K562 (cell line): ENCODE data around the gene REEP2. TPM values are rescaled to one million over a fixed set of nuclear protein-coding genes. Genes with fewer than 3 reads are reported as not detected.

Source experiments
- CBFA2T2 ChIP-seq: fragments of 450-650 bp; conservative IDR thresholded peaks from 2 replicates; pipeline ENCODE4 v1.6.1; 2017; ENCODE audit warnings: mild to moderate bottlenecking
- E4F1 ChIP-seq: fragments of 250-450 bp; sonication (Bioruptor Pico); IDR thresholded peaks from 2 replicates; pipeline ENCODE4 v1.5.0; 2021; ENCODE audit warnings: mild to moderate bottlenecking, borderline replicate concordance
- HNRNPL ChIP-seq: fragments of 200-400 bp; formaldehyde crosslinking; IDR thresholded peaks from 2 replicates; pipeline ENCODE4 v1.6.1; 2017; ENCODE audit warnings: low read depth, mild to moderate bottlenecking, low read length
- HNRNPUL1 ChIP-seq: fragments of 200-400 bp; formaldehyde crosslinking; IDR thresholded peaks from 2 replicates; pipeline ENCODE4 v1.6.1; 2017; ENCODE audit warnings: low read length
- JUN ChIP-seq, 2 experiments: sonication (generic) in 1 of 2; formaldehyde crosslinking in 1 of 2; IDR thresholded peaks; 2 replicates each; pipeline versions ENCODE4 v1.6.1 to v1.8.0; 2012 to 2022; ENCODE audit warnings: borderline replicate concordance in 2 of 2, mild to moderate bottlenecking in 2 of 2, improper control_type of control experiment in 1 of 2, low read depth in 1 of 2, low read length in 1 of 2, missing genetic modification reagents in 1 of 2
- JUND ChIP-seq, 2 experiments: IDR thresholded peaks; 2 replicates in 1 of 2; 3 replicates in 1 of 2; pipeline ENCODE4 v1.6.1; 2011; ENCODE audit warnings: borderline replicate concordance in 2 of 2, low read depth in 2 of 2, low read length in 2 of 2, improper control_type of control experiment in 1 of 2, missing biosample characterization in 1 of 2, missing genetic modification characterization in 1 of 2, missing genetic modification reagents in 1 of 2
- KDM4B ChIP-seq, 2 experiments: fragments of 450-650 bp in 1 of 2; sonication (generic) in 1 of 2; IDR thresholded peaks; 2 replicates each; pipeline ENCODE4 v1.6.1; 2016 to 2017; ENCODE audit warnings: borderline replicate concordance in 2 of 2, antibody characterized with exemption in 1 of 2, low read depth in 1 of 2, mild to moderate bottlenecking in 1 of 2
- LEF1 ChIP-seq: fragments of 450-650 bp; IDR thresholded peaks from 2 replicates; pipeline ENCODE4 v1.6.1; 2016; ENCODE audit warnings: mild to moderate bottlenecking
- MYNN ChIP-seq, 2 experiments: sonication (generic); formaldehyde crosslinking in 1 of 2; IDR thresholded peaks; 2 replicates each; pipeline versions ENCODE4 v1.5.0 to v1.6.1; 2016 to 2020; ENCODE audit warnings: antibody characterized with exemption in 1 of 2, missing genetic modification reagents in 1 of 2
- NFIC ChIP-seq: fragments of 450-650 bp; IDR thresholded peaks from 2 replicates; pipeline ENCODE4 v1.6.1; 2017; ENCODE audit warnings: mild to moderate bottlenecking, inconsistent platforms
- RBM25 ChIP-seq: fragments of 200-400 bp; formaldehyde crosslinking; IDR thresholded peaks from 2 replicates; pipeline ENCODE4 v1.6.1; 2018; ENCODE audit warnings: low read length, low read depth, moderate library complexity; ENCODE audit not compliant: severe bottlenecking
- SMARCB1 ChIP-seq: IDR thresholded peaks from 2 replicates; pipeline ENCODE4 v1.6.1; 2011; ENCODE audit warnings: improper control_type of control experiment, low read depth; ENCODE audit not compliant: insufficient read length
- SP1 ChIP-seq: sonication (generic); formaldehyde crosslinking; IDR thresholded peaks from 2 replicates; pipeline ENCODE4 v1.8.1; 2022; ENCODE audit warnings: mild to moderate bottlenecking, missing genetic modification reagents
- TCF3 ChIP-seq: sonication (generic); formaldehyde crosslinking; IDR thresholded peaks from 2 replicates; pipeline ENCODE4 v1.4.0; 2020; ENCODE audit warnings: mild to moderate bottlenecking, missing genetic modification reagents
- TEAD4 ChIP-seq, 2 experiments: sonication (generic) in 1 of 2; formaldehyde crosslinking in 1 of 2; IDR thresholded peaks; 2 replicates each; pipeline versions ENCODE4 v1.6.1 to v1.8.0; 2012 to 2022; ENCODE audit warnings: borderline replicate concordance in 1 of 2, inconsistent platforms in 1 of 2, low read length in 1 of 2, mild to moderate bottlenecking in 1 of 2, missing genetic modification reagents in 1 of 2
- ZNF175 ChIP-seq: fragments of 200-800 bp; sonication (Bioruptor generic); IDR thresholded peaks from 2 replicates; pipeline ENCODE4 v1.6.1; 2016; ENCODE audit warnings: low read depth, mild to moderate bottlenecking, missing genetic modification characterization, missing compliant biosample characterization
- ZNF444 ChIP-seq: fragments of 250-450 bp; sonication (Bioruptor Pico); IDR thresholded peaks from 2 replicates; pipeline ENCODE4 v1.4.0; 2020; ENCODE audit warnings: mild to moderate bottlenecking, moderate library complexity
- polyA plus RNA-seq, 8 experiments: library from polyadenylated mRNA; depleted of rRNA in 4 of 8; stranded (reverse) in 5 of 8; unstranded in 3 of 8; fragments of >200 nt; fragmentation: Nextera tagmentation in 2 of 8; fragmentation: Illumina TruSeq in 1 of 8; extraction: Ambion mirVana in 2 of 8; extraction: Trizol in 1 of 8; gene quantifications; 2 replicates each; pipeline versions ENCODE4 v1.2.1 to v1.2.3, GENCODE V29; 2011 to 2014; ENCODE audit warnings: inconsistent platforms in 1 of 8, missing spikeins in 1 of 8
- total RNA-seq, 7 experiments: library from RNA; depleted of rRNA in 6 of 7; stranded (reverse); fragments of >200 nt in 6 of 7; fragmentation: Illumina TruSeq in 2 of 7; extraction: Trizol in 2 of 7; gene quantifications; 2 replicates each; pipeline versions ENCODE4 v1.2.1 to v1.2.3, GENCODE V29; 2011 to 2021; ENCODE audit warnings: low replicate concordance in 1 of 7
- TF ChIP-seq, protein P1 (sequence below): fragments of 250-450 bp; sonication (Bioruptor Pico); IDR thresholded peaks from 2 replicates; pipeline ENCODE4 v1.4.0; 2020; ENCODE audit warnings: borderline replicate concordance

The REEP2 gene
- total and polyA plus RNA-seq, 9 of the 15 experiments (the other 6 are each of a cell fraction or from before 2014, with no cell fraction given): 0.03 to 1.1 (median 0.12) TPM; not detected in 1

DNA sequence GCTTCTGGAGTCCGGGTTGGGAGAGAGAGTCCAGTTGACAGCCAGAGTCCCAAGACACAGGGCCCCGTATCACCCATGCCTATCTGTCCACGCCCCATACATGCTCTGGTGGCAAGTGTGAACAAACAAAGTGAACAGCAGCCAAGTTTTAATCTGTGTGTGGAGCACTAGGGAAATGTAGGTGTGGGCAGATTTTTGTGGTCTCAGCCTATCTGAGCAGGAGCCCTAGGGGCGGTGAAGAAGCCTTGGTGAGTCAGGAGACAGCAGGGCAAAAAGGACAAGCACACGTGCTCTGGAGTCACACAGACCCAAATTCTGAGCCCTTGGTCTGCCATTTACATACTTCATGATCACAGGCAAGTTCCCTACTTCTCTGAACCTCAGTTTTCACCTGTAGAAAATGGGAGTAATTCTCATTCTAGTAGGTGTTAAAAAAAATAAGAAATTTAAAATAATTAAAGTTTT is 49.7 kb downstream of the REEP2 start (continued):
- TF ChIP-seq CBFA2T2 (peak; percentile 24), HNRNPUL1 (no peak), JUND (IDR thresholded peaks at IDR 0.05; ENCODE audit: borderline replicate concordance, low read depth, low read length) (peak; percentile 74), JUND (tag; IDR thresholded peaks at IDR 0.05; ENCODE audit: borderline replicate concordance, low read depth, low read length) (peak; percentile 68; the same call in 1 of the 3 replicates), ZNF175 (CRISPR knock-in tag) (peak; percentile 73), ZNF444 (no peak), TEAD4 (IDR thresholded peaks at IDR 0.05; ENCODE audit: low read length) (peak; percentile 51; the same call in 1 of the 2 replicates), TEAD4 (CRISPR knock-in tag; IDR thresholded peaks at IDR 0.05; ENCODE audit: borderline replicate concordance) (no peak), E4F1 (CRISPR knock-in tag) (no peak), TCF3 (CRISPR knock-in tag) (peak; percentile 49; the same call in 1 of the 2 replicates), SP1 (CRISPR knock-in tag) (0 out of 2 replicates have a peak, but pooled peaks have one; percentile 22), MYNN (IDR thresholded peaks at IDR 0.05) (peak; percentile 97), MYNN (CRISPR knock-in tag; IDR thresholded peaks at IDR 0.05) (no peak), JUN (IDR thresholded peaks at IDR 0.05; ENCODE audit: borderline replicate concordance, low read depth, low read length) (no peak; the same call in 1 of the 2 replicates), JUN (CRISPR knock-in tag; IDR thresholded peaks at IDR 0.05; ENCODE audit: borderline replicate concordance) (no peak), SMARCB1 (peak; percentile 46), HNRNPL (no peak), KDM4B (IDR thresholded peaks at IDR 0.05; ENCODE audit: borderline replicate concordance in 2 of 2, low read depth in 1 of 2) (0 out of 4 replicates have a peak, but pooled peaks of 1 of the 2 experiments have one; percentile 55), LEF1 (peak; percentile 69), RBM25 (peak; percentile 23), NFIC (peak; percentile 50)
- TF ChIP-seq, protein P1, sequence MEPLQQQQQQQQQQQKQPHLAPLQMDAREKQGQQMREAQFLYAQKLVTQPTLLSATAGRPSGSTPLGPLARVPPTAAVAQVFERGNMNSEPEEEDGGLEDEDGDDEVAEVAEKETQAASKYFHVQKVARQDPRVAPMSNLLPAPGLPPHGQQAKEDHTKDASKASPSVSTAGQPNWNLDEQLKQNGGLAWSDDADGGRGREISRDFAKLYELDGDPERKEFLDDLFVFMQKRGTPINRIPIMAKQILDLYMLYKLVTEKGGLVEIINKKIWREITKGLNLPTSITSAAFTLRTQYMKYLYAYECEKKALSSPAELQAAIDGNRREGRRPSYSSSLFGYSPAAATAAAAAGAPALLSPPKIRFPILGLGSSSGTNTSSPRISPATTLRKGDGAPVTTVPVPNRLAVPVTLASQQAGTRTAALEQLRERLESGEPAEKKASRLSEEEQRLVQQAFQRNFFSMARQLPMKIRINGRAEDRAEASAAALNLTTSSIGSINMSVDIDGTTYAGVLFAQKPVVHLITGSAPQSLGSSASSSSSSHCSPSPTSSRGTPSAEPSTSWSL: no peak
